Ovary (tissue), 3 donors: ENCODE data around the gene TPK1.

ENCODE experiments used
- CTCF ChIP-seq, 3 donors: fragments of 450-650 bp in 2 of 3; fragments of 200-600 bp in 1 of 3; IDR thresholded peaks; one replicate each; pipeline versions ENCODE4 v1.5.1 to v1.8.0; 2016 to 2022; ENCODE audit warnings: antibody characterized with exemption in 3 of 3, mild to moderate bottlenecking in 1 of 3
- EP300 ChIP-seq: sonication (generic); formaldehyde crosslinking; IDR thresholded peaks from one replicate; pipeline ENCODE4 v1.6.1; 2017; ENCODE audit warnings: antibody characterized with exemption
- POLR2A ChIP-seq: fragments of 450-650 bp; IDR thresholded peaks from one replicate; pipeline ENCODE4 v1.6.1; 2017; ENCODE audit warnings: antibody characterized with exemption, mild to moderate bottlenecking, moderate library complexity
- donor health status: DM: no; HTN: no; CAD: no.

- TF ChIP-seq CTCF (IDR thresholded peaks at IDR 0.05) (no peak), POLR2A (no peak), EP300 (no peak)
Measured at GRCh38 chr7:144709066-144709465, 126.8 kb downstream of the TPK1 start.
